Inflammatory macrophage treated with lipopolysaccharide for 4 hours (primary cell): ENCODE data around the gene SMYD3.
"Not testable (repeated sequence)": the region's sequence is repeated elsewhere in the genome, so short reads cannot be mapped to it uniquely, and the experiment has no call there.

Experiments used
- DNase-seq: peaks from one replicate; pipeline ENCODE4 v3.0.0-alpha.2; 2020

The SMYD3 gene

DNA sequence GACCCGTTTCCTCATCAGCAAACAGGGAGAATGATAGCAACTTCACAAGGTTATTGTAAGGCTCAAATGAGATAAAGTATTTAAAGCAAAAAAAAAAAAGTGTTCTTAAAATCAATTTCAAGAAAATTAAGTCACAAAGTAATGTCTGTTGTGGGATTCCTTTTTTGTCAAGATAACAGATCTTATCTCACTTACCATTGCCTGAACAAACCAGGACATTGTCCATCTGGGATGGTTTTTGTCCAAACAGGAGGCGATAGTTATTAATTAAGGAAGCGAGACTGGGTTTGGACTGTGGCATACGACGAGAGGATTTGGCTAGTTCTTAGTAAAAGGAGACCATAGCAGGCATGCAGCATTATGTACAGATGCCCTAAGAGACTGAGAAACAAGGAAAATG lies 458.4 kb downstream of the SMYD3 start:
- DNase-seq = no peak

DNA sequence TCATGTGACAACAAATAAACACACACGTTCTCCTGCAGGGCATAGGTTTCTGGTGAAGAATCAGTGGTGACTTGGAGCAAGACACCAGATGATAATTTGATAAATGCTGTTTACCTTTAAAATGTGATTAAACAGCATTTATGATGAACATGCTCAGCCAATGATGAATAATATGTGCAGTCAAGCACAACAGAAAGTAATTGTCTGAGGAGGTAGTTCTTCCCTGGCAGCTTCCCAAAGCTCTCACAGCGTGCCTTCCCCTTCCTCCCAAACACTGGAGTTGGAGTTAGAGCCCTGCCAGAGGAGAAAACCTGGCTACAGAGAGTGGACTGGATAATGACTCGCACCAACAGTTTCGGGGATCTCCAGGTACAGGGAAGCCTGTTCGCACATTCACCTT lies 463.5 kb downstream of the SMYD3 start:
- no peak for DNase-seq

DNA sequence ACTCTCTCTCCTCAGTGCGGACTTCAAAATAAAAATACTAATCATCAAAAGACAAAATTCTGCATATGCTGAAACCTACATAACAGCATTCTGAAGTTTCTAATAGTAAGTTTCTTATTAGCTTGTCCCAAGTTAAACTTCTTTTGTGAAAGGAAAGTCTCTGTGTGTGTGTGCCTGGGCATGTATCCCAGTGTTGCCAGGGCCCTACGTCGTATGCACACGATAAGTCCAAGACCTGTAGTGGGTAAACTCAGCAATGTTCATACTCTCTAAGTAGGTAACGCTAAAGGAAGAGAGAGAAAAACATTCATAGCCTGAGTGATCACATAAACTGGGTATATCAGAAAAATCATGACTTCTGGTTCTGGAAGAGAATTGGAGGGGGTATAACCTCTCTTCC lies 465.7 kb downstream of the SMYD3 start:
- DNase-seq = no peak

DNA sequence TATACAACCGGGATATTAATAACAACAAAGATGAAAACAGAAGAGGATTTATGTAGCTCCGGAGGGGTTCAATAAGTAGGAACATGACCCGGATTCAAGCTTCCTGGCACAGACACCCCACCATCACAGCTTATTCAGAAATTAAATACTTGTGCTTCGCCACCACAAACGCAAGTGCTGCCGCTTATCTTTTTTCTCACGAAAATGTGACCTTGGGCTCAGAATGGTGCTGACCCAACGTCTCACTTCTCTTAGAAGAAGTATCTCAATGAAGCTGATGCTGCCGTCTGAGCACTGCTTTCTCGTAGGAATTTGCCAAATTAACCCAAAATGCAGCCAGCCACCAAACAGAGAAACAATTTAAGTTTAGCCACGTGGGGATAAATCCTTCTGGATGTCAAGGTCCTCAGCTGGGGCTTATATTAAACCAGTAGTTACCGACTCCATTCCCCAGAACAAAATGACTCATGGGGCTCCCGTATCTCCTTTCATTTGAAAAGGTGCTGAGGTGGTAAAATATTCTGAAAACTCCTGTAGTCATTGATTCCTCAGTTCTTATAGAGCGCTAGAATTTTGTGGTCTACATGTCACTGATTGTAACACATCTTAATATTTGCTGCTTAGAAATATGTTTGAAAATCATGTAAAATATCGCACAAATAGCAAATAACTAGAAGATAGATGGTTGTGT lies 466.7 kb downstream of the SMYD3 start:
- DNase-seq = no peak

DNA sequence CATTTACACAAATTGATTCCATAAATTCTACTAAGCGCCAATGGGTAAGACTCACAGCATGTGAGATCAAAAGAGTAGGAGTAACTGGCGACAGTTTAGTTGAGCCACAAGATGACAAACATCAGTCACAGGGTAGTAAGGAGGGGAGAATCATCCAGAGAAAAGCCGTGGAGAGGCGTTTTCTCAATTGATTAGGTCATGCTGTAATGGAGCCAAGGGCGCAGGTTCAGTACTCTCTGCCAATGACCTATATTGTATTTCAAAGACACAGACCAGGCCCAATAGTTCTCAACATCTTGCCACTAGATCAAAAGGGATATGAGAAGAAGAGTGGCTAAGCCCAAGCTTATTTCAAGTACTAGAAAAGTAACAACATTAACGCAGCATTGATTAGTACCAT lies 467.5 kb downstream of the SMYD3 start:
- no peak for DNase-seq

DNA sequence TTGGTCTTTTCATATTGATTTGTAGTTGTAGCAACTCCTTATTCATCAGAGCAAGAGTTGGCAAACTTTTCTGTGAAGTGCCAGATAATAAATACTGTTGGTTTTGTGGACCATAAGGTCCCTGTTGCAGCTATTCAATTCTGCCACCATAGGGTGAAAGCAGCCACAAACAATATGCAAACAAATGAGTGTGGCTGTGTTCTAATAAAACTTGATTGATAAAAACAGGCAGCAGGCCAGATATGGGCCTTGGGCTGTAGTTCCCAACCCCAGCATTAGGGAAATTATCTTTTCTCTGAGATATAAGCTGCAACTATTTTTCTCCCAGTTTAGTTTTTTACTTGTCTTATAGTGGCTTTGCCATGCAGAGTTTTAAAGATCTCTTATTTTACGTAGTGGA lies 469.2 kb downstream of the SMYD3 start:
- DNase-seq = no peak

DNA sequence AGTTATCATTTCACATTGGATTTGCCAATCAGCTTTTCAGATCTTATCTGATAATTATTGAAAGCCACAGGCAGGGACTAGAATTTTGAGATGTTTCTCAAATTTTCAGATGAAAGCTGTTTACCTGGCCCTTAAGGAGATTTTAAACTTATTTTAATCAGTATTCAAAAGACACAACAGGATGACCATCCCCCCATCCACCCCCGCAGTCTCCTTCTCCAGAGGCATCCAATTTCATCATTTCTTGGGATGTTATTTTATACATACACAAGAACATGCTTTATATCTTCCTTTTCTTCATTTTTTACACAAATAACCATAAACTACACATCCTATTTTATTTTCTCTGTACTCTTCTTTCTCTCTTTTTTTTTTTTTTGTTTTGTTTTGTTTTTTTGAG lies 470.9 kb downstream of the SMYD3 start:
- DNase-seq = no peak

DNA sequence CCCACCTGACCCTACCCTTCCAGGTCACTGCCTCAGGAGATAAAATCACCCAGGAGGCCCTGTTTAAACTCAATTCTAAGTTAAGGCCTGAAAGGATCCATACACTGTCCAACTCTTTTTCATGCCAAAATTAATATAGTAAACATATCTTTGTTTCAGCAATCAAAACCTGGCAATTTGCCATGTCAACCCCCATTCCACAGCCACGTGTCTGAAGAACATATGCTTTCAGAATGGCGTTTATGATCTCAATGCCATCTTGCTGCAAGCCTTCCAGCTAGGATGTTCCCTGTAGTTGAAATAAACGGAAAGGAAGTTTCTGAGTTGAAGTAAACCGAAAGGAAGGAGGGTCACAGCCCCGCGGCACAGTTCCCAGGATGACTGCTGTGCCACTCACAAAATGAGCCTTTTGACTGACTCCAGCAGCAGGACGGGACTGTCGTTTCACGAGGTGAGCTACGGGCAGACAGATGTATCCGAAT lies 472.0 kb downstream of the SMYD3 start:
- no peak for DNase-seq

DNA sequence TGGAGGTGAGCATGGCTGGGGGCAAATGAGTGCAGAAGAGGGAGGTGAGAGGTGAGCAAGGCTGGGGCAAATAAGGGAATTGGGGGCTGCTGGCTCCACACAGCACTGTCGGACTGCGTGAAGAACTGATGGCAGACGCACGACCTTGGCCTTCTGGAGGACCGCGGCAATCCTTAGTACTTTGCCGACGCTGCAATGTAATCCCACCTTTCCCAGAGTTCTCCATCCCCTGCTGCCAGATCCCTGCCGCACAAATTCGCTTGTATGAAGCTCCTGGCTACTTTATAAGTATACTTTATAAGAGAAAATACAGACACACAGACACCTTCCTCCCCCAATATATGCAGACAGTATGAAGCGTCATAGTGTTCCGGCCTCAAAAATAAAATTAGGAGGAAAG lies 472.4 kb downstream of the SMYD3 start:
- DNase-seq = no peak

DNA sequence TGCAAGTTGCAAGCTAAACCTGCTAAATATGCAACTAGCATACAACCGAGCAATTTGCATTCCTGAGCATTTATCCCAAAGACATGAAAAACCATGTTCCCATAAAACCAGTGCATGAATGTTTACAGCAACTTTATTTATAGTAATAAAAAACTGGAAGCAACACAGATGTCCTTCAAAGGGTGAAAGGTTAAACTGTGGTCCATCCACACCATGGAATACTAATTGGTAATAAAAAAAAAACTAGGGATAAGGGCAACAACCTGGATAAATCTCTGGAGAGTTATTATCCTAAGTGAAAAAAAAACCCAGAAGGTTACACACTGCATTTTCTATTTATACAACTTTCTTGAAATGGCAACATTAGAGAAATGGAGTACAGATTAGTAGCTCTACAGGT lies 474.1 kb downstream of the SMYD3 start:
- no peak for DNase-seq

DNA sequence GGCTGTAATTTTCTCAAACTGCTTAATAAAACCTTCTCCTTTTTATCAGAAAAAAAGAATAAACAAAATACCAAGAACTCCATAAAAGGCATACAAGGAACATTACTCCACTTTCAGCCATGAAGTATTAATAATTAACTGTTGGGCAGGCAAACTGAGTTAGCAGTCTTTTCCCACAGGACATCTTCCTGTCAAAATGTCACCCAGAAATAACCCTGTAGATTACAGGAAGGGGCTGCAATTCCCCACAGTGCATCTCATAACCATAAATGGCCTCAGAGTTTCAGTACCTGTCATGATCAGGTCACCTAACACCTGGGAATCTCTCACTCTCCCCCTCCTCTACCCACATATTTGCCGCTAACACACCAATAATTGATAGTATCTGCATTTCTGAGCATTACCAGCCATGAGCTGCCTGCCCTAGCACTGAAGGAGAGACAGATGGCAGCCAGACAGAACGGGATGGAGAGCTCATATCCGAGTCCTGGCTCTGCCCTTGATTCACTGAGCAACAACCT lies 475.0 kb downstream of the SMYD3 start:
- no peak for DNase-seq

DNA sequence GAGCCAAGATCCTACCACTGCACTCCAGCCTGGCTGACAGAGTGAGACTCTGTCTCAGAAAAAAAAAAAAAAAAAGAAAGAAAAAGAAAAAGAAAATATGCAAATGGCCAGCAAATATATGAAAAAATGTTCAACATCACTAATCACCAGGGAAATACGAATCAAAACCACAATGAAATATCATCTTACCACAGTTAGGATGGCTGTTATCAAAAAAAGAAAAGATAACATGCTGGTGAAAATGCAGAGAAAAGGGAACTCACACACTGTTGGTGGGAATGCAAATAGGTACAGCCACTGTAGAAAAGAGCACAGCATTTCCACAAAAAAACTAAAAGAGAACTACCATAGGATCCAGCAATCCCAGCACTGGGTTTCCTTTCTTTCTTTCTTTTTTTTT lies 477.5 kb downstream of the SMYD3 start:
- DNase-seq = no peak

DNA sequence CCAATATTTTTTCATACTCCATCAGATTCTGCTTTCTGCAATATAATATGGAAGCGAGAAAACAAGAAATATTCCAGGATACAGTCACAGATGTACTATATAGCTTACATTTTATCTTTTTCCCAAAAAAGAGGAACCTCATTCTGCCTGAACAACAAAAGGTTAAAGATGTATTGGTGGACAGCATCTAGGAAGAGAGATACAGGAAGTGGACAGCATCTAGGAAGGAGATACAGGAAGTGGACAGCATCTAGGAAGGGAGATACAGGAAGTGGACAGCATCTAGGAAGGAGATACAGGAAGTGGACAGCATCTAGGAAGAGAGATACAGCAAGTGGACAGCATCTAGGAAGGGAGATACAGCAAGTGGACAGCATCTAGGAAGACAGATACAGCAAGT lies 483.0 kb downstream of the SMYD3 start:
- DNase-seq = not testable (repeated sequence)

DNA sequence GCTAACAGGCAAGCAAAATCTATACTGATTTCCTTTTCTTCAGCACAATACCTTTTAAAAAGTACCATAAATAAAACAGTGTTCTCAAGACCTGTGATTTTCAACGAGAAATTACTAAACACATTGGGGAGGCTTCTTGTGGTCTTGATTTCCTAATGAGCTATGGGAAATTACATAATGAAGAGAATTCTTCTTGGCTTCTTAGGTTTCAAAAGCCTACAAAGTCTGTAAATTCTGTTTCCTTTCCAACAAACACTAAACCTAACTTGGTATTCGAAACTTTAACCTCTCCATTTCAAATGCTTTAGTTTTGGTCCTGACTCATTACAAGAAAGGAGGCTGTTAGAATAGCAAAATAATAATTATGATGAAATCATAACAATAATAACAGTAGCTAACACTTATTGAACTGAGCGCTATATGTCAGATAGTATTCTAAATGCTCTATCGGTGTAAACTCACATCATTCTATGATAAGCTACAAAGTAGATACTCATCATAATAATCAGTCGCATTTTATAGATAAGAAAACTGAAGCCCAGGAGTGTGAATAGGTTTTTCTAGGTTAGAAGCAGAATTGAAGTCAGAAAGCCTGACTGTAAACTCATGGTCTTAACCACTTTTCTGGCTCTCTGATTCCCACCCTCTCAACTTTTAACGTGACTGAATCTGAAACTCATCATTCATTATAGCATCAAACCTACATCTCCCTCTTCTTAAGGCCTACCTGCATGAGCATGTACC lies 486.7 kb downstream of the SMYD3 start:
- peak; percentile 46 for DNase-seq

DNA sequence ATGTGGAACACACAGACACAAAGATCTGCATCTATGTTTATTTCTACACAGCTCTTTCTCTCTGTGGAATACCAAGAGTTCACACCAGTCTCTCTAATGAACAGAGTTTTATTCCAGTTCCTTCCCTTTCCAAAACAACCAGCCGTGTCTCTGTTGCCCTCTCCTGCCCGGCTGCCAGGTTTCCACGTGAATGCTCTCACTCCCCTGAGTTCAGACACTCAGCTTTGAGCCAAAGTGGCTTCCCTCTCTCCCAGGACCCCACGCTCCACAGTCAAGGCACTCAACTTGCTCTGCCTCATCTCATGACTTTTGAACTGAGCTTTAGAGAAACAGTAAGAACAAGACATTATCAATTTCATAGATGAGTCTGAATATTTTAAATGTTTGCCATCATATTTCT lies 488.9 kb downstream of the SMYD3 start:
- DNase-seq = no peak

DNA sequence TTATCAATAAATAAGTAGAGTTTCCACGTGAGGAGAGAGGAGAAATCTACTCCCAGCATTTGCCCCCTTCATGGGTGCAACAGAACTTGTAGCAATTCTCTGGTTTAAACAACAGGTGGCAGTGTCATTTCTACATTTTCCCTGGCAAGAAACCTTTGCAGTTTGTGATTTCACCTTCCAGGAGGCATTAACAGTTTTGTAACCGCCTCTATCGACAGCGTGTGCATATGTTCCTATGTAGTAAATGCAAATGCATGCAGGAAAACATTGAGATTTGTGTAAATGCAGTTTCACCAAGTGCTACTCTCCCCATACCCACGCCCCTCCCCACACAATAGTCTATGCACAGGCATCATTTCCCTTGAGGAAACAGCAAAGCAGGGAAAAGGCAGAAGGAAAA lies 494.7 kb downstream of the SMYD3 start:
- DNase-seq = peak; percentile 36

DNA sequence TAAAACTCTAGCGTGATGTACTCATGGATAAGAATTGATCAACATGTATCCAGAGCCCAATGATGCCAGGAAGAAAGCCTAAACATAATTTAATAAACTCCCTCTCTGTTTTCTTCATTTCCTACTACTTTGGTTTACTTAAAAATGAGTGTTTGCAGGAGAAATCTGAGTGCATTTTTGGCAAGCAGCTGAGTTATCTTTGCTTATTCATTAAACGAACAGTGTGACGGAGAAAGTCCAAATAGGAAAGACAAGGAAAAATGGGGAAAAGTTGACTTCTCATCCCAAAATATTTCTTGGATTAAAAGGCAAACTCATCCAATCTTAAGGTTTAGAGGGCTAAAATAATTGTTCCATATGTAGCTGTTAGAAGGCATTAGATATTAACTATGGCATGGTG lies 496.7 kb downstream of the SMYD3 start:
- no peak for DNase-seq

DNA sequence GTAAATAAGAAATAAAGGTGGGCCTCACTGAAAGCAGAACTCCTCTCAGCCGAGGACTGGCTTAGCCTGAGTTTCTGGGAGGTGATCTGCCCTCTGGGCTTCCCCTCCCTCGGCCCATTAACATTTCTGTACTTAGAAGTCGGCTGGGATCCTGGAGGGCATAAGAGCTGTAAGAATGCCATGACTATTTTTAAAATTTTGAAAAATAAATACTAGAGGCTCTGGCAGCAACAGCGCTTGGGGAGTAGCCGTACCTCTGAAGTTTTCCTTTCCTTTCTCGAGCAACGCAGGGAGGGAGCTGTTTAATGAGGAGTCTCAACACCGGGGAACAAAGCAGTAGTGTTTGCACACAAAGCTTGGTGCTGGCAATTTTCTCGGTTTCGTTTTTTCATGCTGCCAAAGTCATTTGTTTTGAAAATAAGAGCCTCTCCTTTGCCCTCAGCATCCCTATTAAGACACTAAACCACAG lies 498.7 kb downstream of the SMYD3 start:
- DNase-seq = no peak

DNA sequence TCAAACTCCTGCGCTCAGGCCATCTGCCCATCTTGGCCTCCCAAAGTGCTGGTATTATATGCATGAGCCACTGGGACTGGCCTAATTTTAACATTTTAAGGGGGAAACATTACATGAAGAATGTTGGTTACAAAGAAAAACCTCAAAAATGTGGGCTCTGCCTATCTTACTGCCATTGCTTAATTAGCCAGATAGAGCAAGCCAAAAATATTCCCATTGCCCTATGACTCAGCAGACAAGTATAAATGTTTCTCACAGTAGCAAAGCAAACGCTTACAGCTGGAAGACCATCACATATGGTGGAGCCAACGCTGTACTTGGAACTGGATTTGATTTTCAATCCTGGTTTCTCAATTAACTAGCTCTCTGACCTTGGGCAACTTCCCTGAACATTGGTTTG lies 502.0 kb downstream of the SMYD3 start:
- no peak for DNase-seq

DNA sequence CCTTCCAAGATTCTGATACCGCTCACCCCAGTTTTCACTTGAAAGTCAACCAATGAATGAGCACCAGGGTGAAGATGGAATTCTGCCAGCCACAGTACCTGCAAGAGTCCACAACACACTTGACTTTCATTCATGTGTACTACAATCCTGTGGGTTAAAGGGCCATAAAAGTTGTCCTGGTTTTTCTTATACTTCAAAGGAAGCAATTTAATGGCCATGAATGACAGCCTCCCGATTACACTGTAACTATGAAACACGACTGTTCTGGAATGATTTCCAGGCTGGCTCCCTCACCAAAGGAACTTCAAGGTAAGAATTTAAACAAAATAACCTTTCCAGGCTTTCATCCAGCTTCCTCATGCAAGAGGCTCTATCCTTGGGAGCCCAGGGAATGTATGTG lies 502.8 kb downstream of the SMYD3 start:
- no peak for DNase-seq

DNA sequence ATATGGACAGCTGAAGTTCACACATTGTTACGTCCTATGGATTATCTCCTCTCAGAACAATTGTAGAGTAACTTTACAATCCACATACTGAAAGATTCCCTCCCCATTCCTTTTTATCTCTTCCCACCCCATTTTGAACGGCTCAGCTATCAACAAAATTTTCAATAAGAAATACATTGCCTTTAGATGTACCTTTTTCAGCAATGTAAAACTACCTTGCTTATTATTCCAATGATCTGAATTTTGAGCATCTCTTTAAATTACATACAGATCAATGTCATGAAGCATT lies 503.7 kb downstream of the SMYD3 start:
- no peak for DNase-seq

DNA sequence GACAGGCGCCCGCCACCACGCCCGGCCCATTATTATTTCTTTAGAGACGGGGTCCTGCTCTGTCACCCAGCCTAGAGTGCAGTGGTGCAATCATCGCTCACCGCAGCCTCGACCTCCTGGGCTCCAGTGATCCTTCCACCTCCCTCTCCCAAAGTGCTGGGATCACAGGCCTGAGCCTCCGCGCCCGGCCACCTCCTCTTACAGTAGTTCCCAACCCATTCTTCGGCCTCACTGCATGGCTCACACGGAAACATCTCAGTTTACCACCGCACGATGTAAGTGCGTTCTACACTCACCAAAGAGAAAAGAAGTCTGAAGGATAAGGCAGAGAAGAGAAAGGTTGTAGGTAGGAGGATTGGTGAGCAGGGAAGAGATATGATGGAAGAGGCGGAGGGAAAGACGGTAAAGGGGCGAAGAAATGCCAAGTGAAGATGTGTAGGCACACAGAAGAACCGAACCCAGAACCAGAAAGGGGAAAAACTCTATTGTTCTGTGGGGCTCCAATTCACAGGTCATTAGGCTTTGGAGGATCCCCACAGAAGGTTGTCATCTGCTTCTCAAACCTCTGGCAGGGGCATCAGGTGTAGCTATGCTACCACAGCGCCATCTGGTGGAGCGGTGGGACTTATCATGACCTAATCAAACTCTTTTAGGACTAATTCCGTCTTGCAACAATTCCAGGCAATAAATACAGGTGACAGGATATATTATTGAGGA lies 504.2 kb downstream of the SMYD3 start:
- peak; percentile 72 for DNase-seq

DNA sequence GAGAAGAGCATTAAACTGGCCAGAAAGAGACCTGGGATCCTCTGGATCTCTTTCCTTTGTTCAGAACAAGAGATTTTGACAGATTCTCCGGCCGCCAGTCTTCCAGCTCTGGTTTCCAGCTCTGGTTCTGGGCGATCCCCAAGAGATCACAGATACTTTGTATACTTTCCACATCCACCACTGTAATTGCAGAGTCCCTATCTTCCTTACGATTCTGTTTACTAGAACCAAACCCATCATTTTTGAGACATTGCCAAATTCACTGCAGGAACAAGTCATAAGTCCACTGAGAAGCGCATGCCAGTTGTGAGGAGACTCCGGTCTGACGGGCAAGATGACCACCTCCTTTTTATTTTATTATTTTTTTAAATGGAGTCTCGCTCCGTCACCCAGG lies 505.2 kb downstream of the SMYD3 start:
- no peak for DNase-seq
